Sigmoid colon (tissue), 7 donors: ENCODE results near the gene MALSU1. TPM values are rescaled to one million over a fixed set of nuclear protein-coding genes. Genes with fewer than 3 reads are reported as not detected.

Experiments used
- DNase-seq: peaks from one replicate; pipeline ENCODE4 v3.0.0-alpha.2; 2019
- H3K27ac ChIP-seq, 4 donors: fragments of 200-600 bp; sonication (generic); one replicate each; pipeline ENCODE4 v1.5.1; 2016 to 2019; ENCODE audit warnings: mild to moderate bottlenecking in 1 of 4
- H3K27me3 ChIP-seq, 3 donors: fragments of 200-600 bp; sonication (generic); one replicate each; pipeline ENCODE4 v1.5.1; 2019; ENCODE audit warnings: mild to moderate bottlenecking in 1 of 3
- H3K36me3 ChIP-seq, 4 donors: fragments of 200-600 bp; sonication (generic); one replicate each; pipeline ENCODE4 v1.5.1; 2016 to 2019
- H3K4me1 ChIP-seq, 4 donors: fragments of 200-600 bp; sonication (generic); one replicate each; pipeline ENCODE4 v1.5.1; 2017 to 2019
- H3K4me3 ChIP-seq, 4 donors: fragments of 200-600 bp; sonication (generic); one replicate each; pipeline ENCODE4 v1.5.1; 2017 to 2019; ENCODE audit warnings: mild to moderate bottlenecking in 2 of 4, moderate library complexity in 1 of 4
- H3K9me3 ChIP-seq, 4 donors: fragments of 200-600 bp in 3 of 4; sonication (generic) in 3 of 4; one replicate each; pipeline versions ENCODE4 v1.5.1 to v1.6.1; 2013 to 2019
- EP300 ChIP-seq, 4 donors: sonication (generic); formaldehyde crosslinking; IDR thresholded peaks; one replicate each; pipeline ENCODE4 v1.6.1; 2017; ENCODE audit warnings: antibody characterized with exemption in 4 of 4
- POLR2A ChIP-seq, 2 donors: fragments of 450-650 bp; IDR thresholded peaks; one replicate each; pipeline ENCODE4 v1.6.1; 2016; ENCODE audit warnings: antibody characterized with exemption in 2 of 2, mild to moderate bottlenecking in 2 of 2, moderate library complexity in 2 of 2
- POLR2AphosphoS5 ChIP-seq, 4 donors: sonication (generic); formaldehyde crosslinking; IDR thresholded peaks; one replicate each; pipeline ENCODE4 v1.6.1; 2017; ENCODE audit warnings: antibody characterized with exemption in 4 of 4
- WGBS, 2 donors: extraction: QIAGEN DNeasy Blood & Tissue Kit; methylation state at CpG; one replicate each; pipeline ENCODE4 v1.1.7; 2013; 5-methylcytosine and 5-hydroxymethylcytosine counted together
- intact Hi-C: fragments of 100-400 bp; cut with DNase I; formaldehyde crosslinking; loops from one replicate; pipeline ENCODE4 v1.15.1; 2023
- polyA plus RNA-seq, 3 donors: library from polyadenylated mRNA; stranded (reverse); fragments of 200-250 nt; gene quantifications; one replicate each; pipeline ENCODE4 v1.2.3, GENCODE V29; 2013
- total RNA-seq, 4 donors: library from RNA; depleted of rRNA; stranded (reverse); fragments of >200 nt; gene quantifications; one replicate each; pipeline ENCODE4 v1.1.0, GENCODE V29; 2016
- TF ChIP-seq, protein P1 (sequence below), 4 experiments: fragments of 450-650 bp in 3 of 4; fragments of 200-600 bp in 1 of 4; IDR thresholded peaks; one replicate each; pipeline ENCODE4 v1.5.1; 2016 to 2019; ENCODE audit warnings: antibody characterized with exemption in 4 of 4, mild to moderate bottlenecking in 3 of 4, moderate library complexity in 2 of 4
- donor health status: healthy with polysubstance abuse.
- donor health status: Bipolar disorder and iron deficiency.
- donor health status: healthy.

Gene MALSU1
- total and polyA plus RNA-seq, 7 donors, result 32.4 to 94.0 (median 47.4) TPM

DNA sequence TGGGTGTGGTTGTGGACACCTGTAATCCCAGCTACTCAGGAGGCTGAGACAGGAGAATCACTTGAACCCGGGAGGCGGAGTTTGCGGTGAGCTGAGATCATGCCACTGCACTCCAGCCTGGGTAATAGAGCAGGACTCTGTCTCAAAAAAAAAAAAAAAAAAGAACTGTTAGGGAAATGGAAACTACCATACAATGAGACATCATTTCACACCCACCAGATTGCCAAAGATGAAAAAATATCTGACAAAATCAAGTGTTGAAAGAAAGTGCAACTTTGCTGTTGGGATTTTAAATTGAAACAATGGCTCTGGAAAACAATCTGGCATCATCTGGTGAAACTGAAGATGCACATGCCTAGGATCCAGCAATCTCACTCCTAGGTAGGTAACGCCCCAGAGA is 16.1 kb upstream of the MALSU1 start:
- TF ChIP-seq EP300 (IDR thresholded peaks at IDR 0.05) (no peak), POLR2AphosphoS5 (IDR thresholded peaks at IDR 0.05) (no peak), POLR2A (IDR thresholded peaks at IDR 0.05) (no peak)
- TF ChIP-seq, protein P1, sequence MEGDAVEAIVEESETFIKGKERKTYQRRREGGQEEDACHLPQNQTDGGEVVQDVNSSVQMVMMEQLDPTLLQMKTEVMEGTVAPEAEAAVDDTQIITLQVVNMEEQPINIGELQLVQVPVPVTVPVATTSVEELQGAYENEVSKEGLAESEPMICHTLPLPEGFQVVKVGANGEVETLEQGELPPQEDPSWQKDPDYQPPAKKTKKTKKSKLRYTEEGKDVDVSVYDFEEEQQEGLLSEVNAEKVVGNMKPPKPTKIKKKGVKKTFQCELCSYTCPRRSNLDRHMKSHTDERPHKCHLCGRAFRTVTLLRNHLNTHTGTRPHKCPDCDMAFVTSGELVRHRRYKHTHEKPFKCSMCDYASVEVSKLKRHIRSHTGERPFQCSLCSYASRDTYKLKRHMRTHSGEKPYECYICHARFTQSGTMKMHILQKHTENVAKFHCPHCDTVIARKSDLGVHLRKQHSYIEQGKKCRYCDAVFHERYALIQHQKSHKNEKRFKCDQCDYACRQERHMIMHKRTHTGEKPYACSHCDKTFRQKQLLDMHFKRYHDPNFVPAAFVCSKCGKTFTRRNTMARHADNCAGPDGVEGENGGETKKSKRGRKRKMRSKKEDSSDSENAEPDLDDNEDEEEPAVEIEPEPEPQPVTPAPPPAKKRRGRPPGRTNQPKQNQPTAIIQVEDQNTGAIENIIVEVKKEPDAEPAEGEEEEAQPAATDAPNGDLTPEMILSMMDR (IDR thresholded peaks at IDR 0.05), result no peak
- DNase-seq, result no peak
- H3K9me3 ChIP-seq, result no peaks in the 10 kb centered on the region
- no peak overlapping the region for H3K27ac ChIP-seq
- no peak overlapping the region for H3K4me3 ChIP-seq
- 96% methylated on average over 4 of the region's 4 CpGs for WGBS, 2 donors
- H3K36me3 ChIP-seq, result no peaks in the 10 kb centered on the region
- intact Hi-C loops, result no loop called here
- no peaks in the 10 kb centered on the region for H3K4me1 ChIP-seq
- no peaks in the 10 kb centered on the region for H3K27me3 ChIP-seq

DNA sequence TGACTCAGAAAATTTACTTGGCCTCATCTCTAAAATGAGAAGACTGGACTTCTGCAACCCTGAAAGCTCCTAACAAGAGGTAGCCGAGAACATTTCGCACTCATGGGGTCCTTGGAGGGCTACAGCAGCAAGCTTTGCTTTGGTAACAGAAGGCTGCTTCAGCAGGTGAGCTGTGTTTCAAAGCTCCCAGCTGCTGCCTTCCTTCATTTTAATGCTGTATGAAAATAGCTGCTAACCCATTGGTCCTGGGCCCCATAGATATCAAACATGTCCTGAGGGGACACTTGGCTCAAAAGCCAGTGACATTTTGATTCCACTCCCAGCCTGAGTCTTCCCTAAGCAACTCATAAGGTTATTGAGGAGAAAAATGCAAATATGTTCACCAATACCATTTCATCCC is 14.3 kb upstream of the MALSU1 start:
- 93 to 96% methylated on average over 2 of the region's 2 CpGs for WGBS, 2 donors
- Histone ChIP-seq H3K36me3 (no peaks in the 10 kb centered on the region), H3K9me3 (no peaks in the 10 kb centered on the region), H3K27ac (no peak overlapping the region), H3K27me3 (no peaks in the 10 kb centered on the region), H3K4me3 (no peak overlapping the region), H3K4me1 (no peaks in the 10 kb centered on the region)
- TF ChIP-seq POLR2A (IDR thresholded peaks at IDR 0.05), result no peak
- no peak for TF ChIP-seq EP300 (IDR thresholded peaks at IDR 0.05)
- TF ChIP-seq, protein P1 (IDR thresholded peaks at IDR 0.05), result no peak
- no peak for TF ChIP-seq POLR2AphosphoS5 (IDR thresholded peaks at IDR 0.05)
- DNase-seq, result no peak
- intact Hi-C loops, result no loop called here

DNA sequence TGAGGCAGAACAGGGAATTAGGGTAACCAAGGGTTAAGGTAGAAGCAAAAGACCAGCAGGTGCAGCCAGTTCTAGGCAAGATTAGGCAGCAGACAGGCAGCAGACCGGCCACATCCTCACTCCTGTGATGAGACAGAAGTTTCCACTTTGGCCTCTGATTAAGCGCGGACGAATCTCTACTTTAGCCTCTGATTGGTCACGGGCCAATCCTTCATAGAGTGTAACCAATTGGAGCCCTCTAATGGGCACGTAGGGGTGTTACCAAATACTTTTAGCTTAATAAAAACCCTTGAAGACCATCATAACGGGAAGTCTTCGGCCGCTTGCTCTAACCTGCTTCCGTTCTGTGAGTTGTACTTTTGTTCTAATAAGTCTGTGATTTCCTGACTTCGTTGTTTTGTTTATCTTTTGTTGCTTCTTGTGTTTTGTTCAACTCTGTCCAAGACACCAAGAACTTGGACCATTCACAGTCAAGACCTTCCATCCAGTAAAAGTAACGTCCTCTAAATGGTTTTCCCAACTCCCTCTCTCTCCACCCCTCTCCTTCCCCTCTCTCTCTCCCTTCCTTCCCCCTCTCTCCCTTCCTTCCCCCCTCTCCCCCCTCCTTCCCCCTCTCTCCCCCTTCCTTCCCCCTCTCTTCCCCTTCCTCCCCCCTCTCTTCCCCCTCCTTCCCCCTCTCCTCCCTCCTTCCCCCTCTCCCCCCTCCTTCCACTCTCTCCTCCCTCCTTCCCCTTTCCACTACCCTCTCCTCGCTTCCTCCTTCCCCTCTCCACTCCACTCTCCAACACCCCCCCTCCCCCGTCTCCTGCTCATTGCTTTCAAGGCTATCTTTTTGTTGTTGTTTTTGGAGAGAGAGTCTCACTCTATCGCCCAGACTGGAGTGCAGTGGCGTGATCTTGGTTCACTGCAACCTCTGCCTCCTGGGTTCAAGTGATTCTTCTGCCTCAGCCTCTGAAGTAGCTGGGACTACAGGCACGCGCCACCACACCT is 13.2 kb upstream of the MALSU1 start:
- intact Hi-C loops, result no loop called here
- Histone ChIP-seq H3K4me3 (no peak overlapping the region), H3K27ac (no peak overlapping the region), H3K27me3 (no peaks in the 10 kb centered on the region), H3K9me3 (no peaks in the 10 kb centered on the region), H3K4me1 (no peaks in the 10 kb centered on the region), H3K36me3 (no peaks in the 10 kb centered on the region)
- DNase-seq, result no peak
- TF ChIP-seq POLR2AphosphoS5 (IDR thresholded peaks at IDR 0.05) (no peak), EP300 (IDR thresholded peaks at IDR 0.05) (no peak), POLR2A (IDR thresholded peaks at IDR 0.05) (no peak)
- TF ChIP-seq, protein P1 (IDR thresholded peaks at IDR 0.05), result no peak
- WGBS, 2 donors, result 83 to 87% methylated on average over 18 of the region's 18 CpGs

DNA sequence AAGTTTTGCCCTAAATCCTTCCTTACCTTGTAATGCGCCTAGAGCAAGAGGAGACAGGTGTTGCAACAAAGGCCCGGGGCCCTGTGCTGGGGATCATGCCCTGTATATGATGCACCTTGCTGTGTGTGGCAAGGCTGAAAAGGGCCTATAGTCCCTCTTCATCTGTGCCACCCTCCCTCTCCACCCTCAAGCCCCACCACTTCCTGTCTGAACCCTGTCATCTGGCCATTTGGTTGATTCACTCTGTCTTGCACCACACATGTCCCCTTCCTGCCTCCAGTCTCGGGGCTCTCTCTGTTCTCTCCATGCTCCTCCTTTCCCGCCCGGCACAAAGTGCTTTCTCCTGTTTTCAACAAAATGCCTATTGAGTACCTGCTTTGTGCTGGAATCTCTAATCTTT is 11.5 kb upstream of the MALSU1 start:
- Histone ChIP-seq H3K4me1 (no peaks in the 10 kb centered on the region), H3K36me3 (no peaks in the 10 kb centered on the region), H3K27ac (no peak overlapping the region), H3K9me3 (no peaks in the 10 kb centered on the region), H3K4me3 (no peak overlapping the region), H3K27me3 (no peaks in the 10 kb centered on the region)
- TF ChIP-seq EP300 (IDR thresholded peaks at IDR 0.05) (no peak), POLR2A (IDR thresholded peaks at IDR 0.05) (no peak), POLR2AphosphoS5 (IDR thresholded peaks at IDR 0.05) (no peak)
- TF ChIP-seq, protein P1 (IDR thresholded peaks at IDR 0.05), result no peak
- intact Hi-C loops, result no loop called here
- no peak for DNase-seq
- 87 to 90% methylated on average over 5 of the region's 5 CpGs for whole genome bisulfite sequencing, 2 donors
